Parathyroid adenoma (tissue), 2 donors: ENCODE data around the gene TCL1B.

Experiments
- H2AFZ ChIP-seq: fragments of 300-600 bp; sonication (generic); one replicate; pipeline ENCODE4 v1.7.0; 2017; ENCODE audit warnings: antibody characterized with exemption, mild to moderate bottlenecking
- H3K27ac ChIP-seq: fragments of 300-600 bp; sonication (generic); one replicate; pipeline ENCODE4 v1.7.0; 2017
- H3K27me3 ChIP-seq: fragments of 300-600 bp; sonication (generic); one replicate; pipeline ENCODE4 v1.7.0; 2017; ENCODE audit warnings: low read length; ENCODE audit not compliant: control insufficient read depth, insufficient read depth
- H3K36me3 ChIP-seq: fragments of 300-600 bp; sonication (generic); one replicate; pipeline ENCODE4 v1.7.0; 2017; ENCODE audit warnings: low read length; ENCODE audit not compliant: control insufficient read depth, insufficient read depth
- H3K4me1 ChIP-seq: fragments of 300-600 bp; sonication (generic); one replicate; pipeline ENCODE4 v1.7.0; 2017; ENCODE audit warnings: control low read depth
- H3K4me2 ChIP-seq: fragments of 300-600 bp; sonication (generic); one replicate; pipeline ENCODE4 v1.7.0; 2017; ENCODE audit warnings: low read length
- H3K4me3 ChIP-seq: fragments of 300-600 bp; sonication (generic); one replicate; pipeline ENCODE4 v1.7.0; 2017; ENCODE audit warnings: low read depth, low read length
- H3K79me2 ChIP-seq: fragments of 300-600 bp; sonication (generic); one replicate; pipeline ENCODE4 v1.7.0; 2017; ENCODE audit warnings: control low read depth
- H3K9ac ChIP-seq: fragments of 300-600 bp; sonication (generic); one replicate; pipeline ENCODE4 v1.7.0; 2017; ENCODE audit warnings: mild to moderate bottlenecking
- H3K9me3 ChIP-seq: fragments of 300-600 bp; sonication (generic); one replicate; pipeline ENCODE4 v1.7.0; 2017; ENCODE audit warnings: low read length; ENCODE audit not compliant: control insufficient read depth
- TF ChIP-seq, protein P1 (sequence below): fragments of 300-600 bp; sonication (generic); IDR thresholded peaks from one replicate; pipeline ENCODE4 v1.7.0; 2017; ENCODE audit warnings: antibody characterized with exemption, mild to moderate bottlenecking
- donor health status: primary hyperparathyroidism.

The TCL1B gene

DNA sequence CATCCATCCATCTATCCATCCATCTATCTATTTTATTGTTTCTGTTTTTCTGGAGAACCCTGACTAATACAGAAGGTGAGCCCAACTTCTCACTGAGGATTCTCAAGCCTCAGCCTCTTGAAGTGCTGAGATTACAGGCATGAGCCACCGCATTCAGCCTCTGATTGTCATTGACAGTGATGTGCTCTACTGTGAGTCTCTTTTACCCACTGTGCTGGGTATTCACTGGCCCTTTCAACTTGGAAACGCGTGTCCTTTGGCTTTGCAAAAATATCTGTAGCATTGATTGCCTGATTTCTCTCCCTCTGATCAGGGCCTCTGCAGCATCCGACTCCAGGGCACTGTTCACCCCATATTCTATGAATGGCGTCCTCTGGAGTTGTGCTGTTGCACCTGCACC is 29.6 kb upstream of the TCL1B start:
- H3K4me3 ChIP-seq, result no peak overlapping the region
- TF ChIP-seq, protein P1, sequence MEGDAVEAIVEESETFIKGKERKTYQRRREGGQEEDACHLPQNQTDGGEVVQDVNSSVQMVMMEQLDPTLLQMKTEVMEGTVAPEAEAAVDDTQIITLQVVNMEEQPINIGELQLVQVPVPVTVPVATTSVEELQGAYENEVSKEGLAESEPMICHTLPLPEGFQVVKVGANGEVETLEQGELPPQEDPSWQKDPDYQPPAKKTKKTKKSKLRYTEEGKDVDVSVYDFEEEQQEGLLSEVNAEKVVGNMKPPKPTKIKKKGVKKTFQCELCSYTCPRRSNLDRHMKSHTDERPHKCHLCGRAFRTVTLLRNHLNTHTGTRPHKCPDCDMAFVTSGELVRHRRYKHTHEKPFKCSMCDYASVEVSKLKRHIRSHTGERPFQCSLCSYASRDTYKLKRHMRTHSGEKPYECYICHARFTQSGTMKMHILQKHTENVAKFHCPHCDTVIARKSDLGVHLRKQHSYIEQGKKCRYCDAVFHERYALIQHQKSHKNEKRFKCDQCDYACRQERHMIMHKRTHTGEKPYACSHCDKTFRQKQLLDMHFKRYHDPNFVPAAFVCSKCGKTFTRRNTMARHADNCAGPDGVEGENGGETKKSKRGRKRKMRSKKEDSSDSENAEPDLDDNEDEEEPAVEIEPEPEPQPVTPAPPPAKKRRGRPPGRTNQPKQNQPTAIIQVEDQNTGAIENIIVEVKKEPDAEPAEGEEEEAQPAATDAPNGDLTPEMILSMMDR, result no peak
- no peaks in the 10 kb centered on the region for H3K27me3 ChIP-seq

DNA sequence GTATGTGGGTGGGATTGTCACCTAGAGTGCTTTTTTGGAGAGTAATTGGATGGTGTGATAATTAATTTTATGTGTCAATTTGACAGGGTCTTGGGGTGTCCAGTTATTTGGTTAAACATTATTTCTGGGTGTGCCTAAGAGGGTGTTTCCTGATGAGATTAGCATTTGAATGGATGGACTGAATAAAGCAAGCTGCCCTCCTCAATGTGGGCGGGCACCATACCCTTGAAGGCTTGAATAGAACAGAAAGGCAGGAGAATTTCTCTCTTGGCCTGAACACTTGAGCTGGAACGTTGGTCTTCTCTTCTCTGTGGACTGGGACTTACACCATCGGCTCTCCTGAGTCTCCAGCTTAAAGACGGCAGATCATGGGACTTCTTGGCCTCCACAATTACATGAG is 28.8 kb upstream of the TCL1B start:
- Histone ChIP-seq H3K27ac (no peak overlapping the region), H3K79me2 (no peaks in the 10 kb centered on the region), H3K4me1 (peaks cover 24% of the 10 kb centered on the region), H3K36me3 (no peaks in the 10 kb centered on the region), H3K4me2 (no peak overlapping the region), H3K9ac (no peak overlapping the region), H2AFZ (no peak overlapping the region), H3K4me3 (no peak overlapping the region), H3K27me3 (no peaks in the 10 kb centered on the region), H3K9me3 (no peaks in the 10 kb centered on the region)
- TF ChIP-seq, protein P1, result no peak

More for the DNA sequence above, 29.6 kb upstream of the TCL1B start:
- Histone ChIP-seq H3K9ac (no peak overlapping the region), H3K9me3 (no peaks in the 10 kb centered on the region), H3K79me2 (no peaks in the 10 kb centered on the region), H3K36me3 (no peaks in the 10 kb centered on the region), H3K4me2 (no peak overlapping the region), H3K4me1 (peaks cover 30% of the 10 kb centered on the region), H3K27ac (no peak overlapping the region), H2AFZ (no peak overlapping the region)

DNA sequence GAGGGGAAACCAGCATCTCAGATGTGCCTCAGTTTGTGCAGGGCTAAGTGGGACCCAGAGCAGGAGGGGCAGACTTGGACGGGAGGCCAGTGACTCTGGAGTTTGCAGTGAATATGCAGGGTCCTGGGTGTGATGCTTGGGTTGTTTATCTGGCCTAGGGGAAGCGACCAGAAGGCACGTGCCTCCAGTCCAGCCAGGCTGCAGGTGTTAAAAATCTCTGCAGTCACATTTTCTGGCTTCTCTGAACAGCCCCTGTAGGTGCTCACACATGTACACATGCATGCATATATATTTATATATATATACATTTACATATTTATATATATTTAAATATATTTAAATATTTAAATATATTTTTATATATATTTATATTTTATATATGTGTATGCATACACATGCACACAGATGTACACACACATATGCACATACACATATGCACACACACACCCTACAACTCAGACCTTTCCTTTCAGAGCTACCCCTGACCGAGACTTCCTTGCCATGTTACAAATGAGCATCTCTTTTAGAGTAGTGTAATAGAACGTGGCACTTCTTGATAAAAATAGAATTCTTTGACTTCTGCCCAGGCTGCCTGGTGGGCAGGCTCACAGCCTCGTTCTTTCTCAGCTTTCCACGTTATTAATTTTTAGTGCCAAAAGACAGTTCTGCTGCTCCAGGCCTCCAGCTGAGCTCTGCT is 26.8 kb upstream of the TCL1B start:
- Histone ChIP-seq H3K79me2 (no peaks in the 10 kb centered on the region), H3K9ac (no peak overlapping the region), H3K4me3 (no peak overlapping the region), H3K27ac (peak overlapping the region; percentile 82), H3K4me2 (no peak overlapping the region), H2AFZ (peak overlapping the region; percentile 69), H3K27me3 (no peaks in the 10 kb centered on the region), H3K36me3 (no peaks in the 10 kb centered on the region), H3K4me1 (peaks cover 36% of the 10 kb centered on the region), H3K9me3 (no peaks in the 10 kb centered on the region)
- TF ChIP-seq, protein P1, result no peak

DNA sequence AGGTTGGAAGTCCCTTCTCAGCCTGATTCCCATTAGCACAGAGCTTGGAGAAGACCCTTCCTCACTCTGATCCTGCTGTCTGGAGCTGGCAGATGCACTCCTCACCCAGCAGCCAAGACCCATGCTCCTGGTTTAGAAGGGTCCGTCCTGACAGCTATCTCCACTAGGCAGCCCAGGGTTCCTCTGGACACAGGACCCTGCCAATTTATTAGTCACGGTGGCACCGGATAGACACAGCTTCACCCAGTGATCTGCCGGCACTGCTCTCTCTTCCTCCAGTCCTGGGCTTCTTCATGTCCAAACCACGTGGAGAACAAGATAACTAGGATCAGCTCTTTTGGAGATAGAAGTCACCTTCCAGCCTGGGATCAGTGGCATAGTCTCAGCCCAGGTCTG is 26.2 kb upstream of the TCL1B start:
- Histone ChIP-seq H3K36me3 (no peaks in the 10 kb centered on the region), H3K79me2 (no peaks in the 10 kb centered on the region), H3K4me1 (peaks cover 42% of the 10 kb centered on the region), H3K4me2 (no peak overlapping the region), H3K9me3 (no peaks in the 10 kb centered on the region), H3K4me3 (no peak overlapping the region), H3K27ac (peak overlapping the region; percentile 82), H2AFZ (peak overlapping the region; percentile 69), H3K27me3 (no peaks in the 10 kb centered on the region), H3K9ac (no peak overlapping the region)
- TF ChIP-seq, protein P1, result peak; percentile 6
